ENCODE measurements around the gene NIPA2. TPM values are rescaled to one million over a fixed set of nuclear protein-coding genes. Genes with fewer than 3 reads are reported as not detected.
A peak's percentile ranks its signal among the peaks of the same experiment; 100 is the strongest.

NIPA2 gene
- total and polyA plus RNA-seq, 2 of the 13 experiments (the other 11 are each of a cell fraction or from before 2014, with no cell fraction given): 29.0 to 56.2 TPM

GRCh38 chr15:22883196-22883595, 44.7 kb downstream of the NIPA2 start:
- peaks cover 7% of the 10 kb centered on the region; the same call in 1 of the 2 replicates for H3K4me1 ChIP-seq (ENCODE audit: insufficient read depth, low read length)
- H3K4me3 ChIP-seq (replicated peaks in 1 of 3; ENCODE audit: insufficient read depth in 1 of 3, low read depth in 2 of 3, low read length in 3 of 3): no peak overlapping the region
- CTCF ChIA-PET (ENCODE audit: low intra/inter-chr PET ratio, low total read pairs): no interaction called here
- no peak overlapping the region for H3K27ac ChIP-seq (ENCODE audit: extremely low read length, insufficient read depth, low read length)
- intact Hi-C loops (cut with micrococcal nuclease; ENCODE audit: unreplicated experiment) (no loop called here), in situ Hi-C loops (cut with HindIII; ENCODE audit: extremely low pct_ligation_motif_present, low pct_unique_long_range_greater_than_20kb) (no loop called here)
- no peaks in the 10 kb centered on the region for H3K79me2 ChIP-seq (ENCODE audit: insufficient read depth, low read length)
- no peak overlapping the region for H3K4me2 ChIP-seq (ENCODE audit: low read depth, low read length)
- TF ChIP-seq ZNF44 (CRISPR knock-in tag; IDR thresholded peaks at IDR 0.05): no peak
- TF ChIP-seq KAT7 (CRISPR knock-in tag; IDR thresholded peaks at IDR 0.05; ENCODE audit: borderline replicate concordance): no peak
- TF ChIP-seq NR2F6 (IDR thresholded peaks at IDR 0.05): no peak
- no peak for TF ChIP-seq NR2F6 (CRISPR knock-in tag; IDR thresholded peaks at IDR 0.05)
- no peak for TF ChIP-seq NAIF1 (CRISPR knock-in tag; IDR thresholded peaks at IDR 0.05; ENCODE audit: borderline replicate concordance)
- no peak for TF ChIP-seq SMC3 (IDR thresholded peaks at IDR 0.05; ENCODE audit: low read length)
- TF ChIP-seq ZNF549 (CRISPR knock-in tag; IDR thresholded peaks at IDR 0.05): no peak
- no peak for TF ChIP-seq ZNF143 (CRISPR knock-in tag; IDR thresholded peaks at IDR 0.05)
- no TSS peak for BruUV-seq (replicated peaks)
- ATAC-seq: no peak
- POLR2A ChIA-PET: no interaction called here
- H3K9me3 ChIP-seq (ENCODE audit: low read length): no peaks in the 10 kb centered on the region
- no peaks in the 10 kb centered on the region for H3K27me3 ChIP-seq (ENCODE audit: control insufficient read depth in 1 of 2, insufficient read depth in 2 of 2, low read length in 2 of 2)
- no peak for FAIRE-seq
- no peak for DNase-seq (ENCODE audit: low spot score)
- H3K36me3 ChIP-seq (replicated peaks in 1 of 2; ENCODE audit: control insufficient read depth in 1 of 2, insufficient read depth in 2 of 2, low read length in 2 of 2): peaks cover 13 to 34% of the 10 kb centered on the region in 2 experiments; a peak in 4 of 5 replicates
- 97% methylated on average over 13 of the region's 13 CpGs for WGBS (ENCODE audit: low lambda C conversion rate)
- H2AFZ ChIP-seq (ENCODE audit: low read length): no peak overlapping the region
- no peaks in the 10 kb centered on the region for H4K20me1 ChIP-seq (ENCODE audit: insufficient read depth, low read length)
- H3K9ac ChIP-seq (ENCODE audit: insufficient read depth, low read depth, low read length): no peak overlapping the region

- no peak overlapping the region for H3K27ac ChIP-seq (ENCODE audit: extremely low read length, insufficient read depth, low read length)
- no peak overlapping the region for H3K4me2 ChIP-seq (ENCODE audit: low read depth, low read length)
- DNase-seq (ENCODE audit: low spot score): peak; percentile 7
- H3K79me2 ChIP-seq (ENCODE audit: insufficient read depth, low read length): no peaks in the 10 kb centered on the region
- ChIA-PET CTCF (ENCODE audit: low intra/inter-chr PET ratio, low total read pairs) (no interaction called here), POLR2A (no interaction called here)
- H3K9ac ChIP-seq (ENCODE audit: insufficient read depth, low read depth, low read length): no peak overlapping the region
- in situ Hi-C loops (cut with HindIII; ENCODE audit: extremely low pct_ligation_motif_present, low pct_unique_long_range_greater_than_20kb) (no loop called here), intact Hi-C loops (cut with micrococcal nuclease; ENCODE audit: unreplicated experiment) (no loop called here)
- 100% methylated on average over 1 of the region's 1 CpG for WGBS (ENCODE audit: low lambda C conversion rate)
- no peaks in the 10 kb centered on the region for H3K27me3 ChIP-seq (ENCODE audit: control insufficient read depth in 1 of 2, insufficient read depth in 2 of 2, low read length in 2 of 2)
- peak; percentile 32; the same call in 1 of the 2 replicates for TF ChIP-seq SMC3 (IDR thresholded peaks at IDR 0.05; ENCODE audit: low read length)
- peak; percentile 31 for TF ChIP-seq CTCF (CRISPR knock-in tag; IDR thresholded peaks at IDR 0.05)
- TF ChIP-seq SSRP1 (CRISPR knock-in tag; IDR thresholded peaks at IDR 0.05): no peak
- no peaks in the 10 kb centered on the region for H4K20me1 ChIP-seq (ENCODE audit: insufficient read depth, low read length)
- ATAC-seq: peak; percentile 69
- no peaks in the 10 kb centered on the region for H3K9me3 ChIP-seq (ENCODE audit: low read length)
- no peak for FAIRE-seq
- BruUV-seq (replicated peaks): no TSS peak
- peaks cover 13 to 32% of the 10 kb centered on the region in 2 experiments; a peak in 4 of 5 replicates for H3K36me3 ChIP-seq (replicated peaks in 1 of 2; ENCODE audit: control insufficient read depth in 1 of 2, insufficient read depth in 2 of 2, low read length in 2 of 2)
- peaks cover 7% of the 10 kb centered on the region; the same call in 1 of the 2 replicates for H3K4me1 ChIP-seq (ENCODE audit: insufficient read depth, low read length)
- no peak overlapping the region for H3K4me3 ChIP-seq (replicated peaks in 1 of 3; ENCODE audit: insufficient read depth in 1 of 3, low read depth in 2 of 3, low read length in 3 of 3)
- no peak overlapping the region for H2AFZ ChIP-seq (ENCODE audit: low read length)
These were observed 45.9 kb downstream of the NIPA2 start for GRCh38 chr15:22884344-22884743.
